ENCODE results near the gene GLIPR1L1.
A peak's percentile ranks its signal among the peaks of the same experiment; 100 is the strongest.

GLIPR1L1 gene

DNA sequence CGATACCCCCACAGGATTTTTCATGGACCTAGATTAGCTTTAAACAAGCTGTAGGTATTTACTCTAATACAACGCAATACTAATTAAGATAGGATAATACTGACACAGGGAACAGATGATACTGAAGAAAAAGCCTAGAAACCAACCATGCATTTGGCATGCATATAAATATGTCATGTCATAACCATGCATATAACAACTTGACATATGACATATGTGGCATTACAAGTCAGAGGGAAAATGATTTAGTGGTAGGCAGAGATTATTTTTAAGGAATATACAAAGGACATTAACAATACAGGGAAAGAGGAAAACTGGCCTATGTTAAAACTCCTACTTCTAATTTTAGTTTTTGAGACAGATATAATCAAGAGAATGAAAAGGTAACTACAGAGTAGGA is 32.2 kb upstream of the GLIPR1L1 start:
- TF ChIP-seq, protein P1, sequence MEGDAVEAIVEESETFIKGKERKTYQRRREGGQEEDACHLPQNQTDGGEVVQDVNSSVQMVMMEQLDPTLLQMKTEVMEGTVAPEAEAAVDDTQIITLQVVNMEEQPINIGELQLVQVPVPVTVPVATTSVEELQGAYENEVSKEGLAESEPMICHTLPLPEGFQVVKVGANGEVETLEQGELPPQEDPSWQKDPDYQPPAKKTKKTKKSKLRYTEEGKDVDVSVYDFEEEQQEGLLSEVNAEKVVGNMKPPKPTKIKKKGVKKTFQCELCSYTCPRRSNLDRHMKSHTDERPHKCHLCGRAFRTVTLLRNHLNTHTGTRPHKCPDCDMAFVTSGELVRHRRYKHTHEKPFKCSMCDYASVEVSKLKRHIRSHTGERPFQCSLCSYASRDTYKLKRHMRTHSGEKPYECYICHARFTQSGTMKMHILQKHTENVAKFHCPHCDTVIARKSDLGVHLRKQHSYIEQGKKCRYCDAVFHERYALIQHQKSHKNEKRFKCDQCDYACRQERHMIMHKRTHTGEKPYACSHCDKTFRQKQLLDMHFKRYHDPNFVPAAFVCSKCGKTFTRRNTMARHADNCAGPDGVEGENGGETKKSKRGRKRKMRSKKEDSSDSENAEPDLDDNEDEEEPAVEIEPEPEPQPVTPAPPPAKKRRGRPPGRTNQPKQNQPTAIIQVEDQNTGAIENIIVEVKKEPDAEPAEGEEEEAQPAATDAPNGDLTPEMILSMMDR (IDR thresholded peaks at IDR 0.05; ENCODE audit: low read depth, low read length), result no peak
- no peak for DNase-seq (ENCODE audit: low read depth, low spot score)
- in situ Hi-C loops (cut with HindIII; ENCODE audit: low sequenced_read_pairs), result no loop called here
- H3K4me3 ChIP-seq (ENCODE audit: low read depth, low read length), result no peak overlapping the region

DNA sequence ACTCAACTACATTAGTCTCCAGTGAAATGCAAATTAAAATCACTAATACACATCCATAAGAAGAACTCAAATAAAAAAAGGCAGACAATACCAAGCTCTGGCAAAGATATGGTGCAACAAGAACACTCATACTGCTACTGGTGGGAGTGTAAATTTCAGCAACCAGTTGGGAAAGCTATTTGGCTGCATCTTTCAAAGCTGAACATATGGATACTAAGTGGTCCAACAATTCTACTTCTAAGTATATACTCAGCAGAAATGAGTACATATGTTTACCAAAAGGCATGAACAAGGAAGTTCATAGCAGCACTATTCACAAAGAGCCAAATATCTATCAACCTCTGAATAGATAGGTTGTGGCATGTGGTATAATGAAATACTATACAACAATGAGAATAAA is 31.7 kb upstream of the GLIPR1L1 start:
- no peak for DNase-seq (ENCODE audit: low read depth, low spot score)
- H3K4me3 ChIP-seq (ENCODE audit: low read depth, low read length), result no peak overlapping the region
- TF ChIP-seq, protein P1 (IDR thresholded peaks at IDR 0.05; ENCODE audit: low read depth, low read length), result no peak
- in situ Hi-C loops (cut with HindIII; ENCODE audit: low sequenced_read_pairs), result no loop called here

DNA sequence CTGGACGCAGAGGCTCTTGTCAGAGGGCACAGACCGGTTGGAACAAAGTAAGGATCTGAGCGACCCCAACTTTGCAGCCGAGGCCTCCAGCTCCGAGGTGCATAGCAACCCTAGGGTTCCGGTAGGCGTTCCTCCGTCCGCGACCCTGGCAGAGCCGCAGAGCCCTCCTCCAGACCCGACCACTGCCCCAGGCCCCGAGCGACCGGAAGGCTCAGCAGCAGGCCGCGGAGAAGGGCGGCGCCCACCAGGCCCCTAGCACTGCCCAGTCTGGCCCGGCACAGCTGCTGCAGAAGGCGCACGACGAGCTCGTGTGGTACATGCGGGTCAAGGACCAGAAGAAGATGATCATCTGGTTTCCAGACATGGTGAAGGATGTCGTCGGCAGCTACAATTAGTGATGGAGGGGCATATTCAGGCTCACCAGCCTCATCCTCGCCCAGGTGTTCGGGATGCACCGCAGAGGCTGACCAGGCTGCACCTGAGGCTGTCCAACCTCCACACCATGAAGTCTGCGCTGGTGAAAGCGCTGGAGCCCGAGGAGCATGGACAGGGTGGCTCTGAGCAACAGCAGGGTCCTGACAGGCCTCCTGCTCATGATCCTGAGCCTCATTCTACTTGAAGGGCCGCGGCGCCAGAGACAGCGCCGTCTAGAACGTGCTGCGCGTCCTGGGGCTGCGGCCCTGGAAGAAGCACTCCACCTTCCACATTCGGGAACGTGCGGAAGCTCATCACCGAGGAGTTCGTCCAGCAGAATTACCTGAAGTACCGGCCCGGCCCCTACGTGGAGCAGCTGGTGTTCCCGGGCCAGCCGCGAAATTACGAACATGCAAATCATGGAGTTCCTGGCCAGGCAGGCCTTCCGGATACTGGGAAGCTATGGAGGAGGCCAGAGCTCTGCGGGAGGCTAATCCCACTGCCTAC is 28.8 kb upstream of the GLIPR1L1 start:
- no peak for DNase-seq (ENCODE audit: low read depth, low spot score)
- in situ Hi-C loops (cut with HindIII; ENCODE audit: low sequenced_read_pairs), result no loop called here
- TF ChIP-seq, protein P1 (IDR thresholded peaks at IDR 0.05; ENCODE audit: low read depth, low read length), result no peak
- no peak overlapping the region for H3K4me3 ChIP-seq (ENCODE audit: low read depth, low read length)

DNA sequence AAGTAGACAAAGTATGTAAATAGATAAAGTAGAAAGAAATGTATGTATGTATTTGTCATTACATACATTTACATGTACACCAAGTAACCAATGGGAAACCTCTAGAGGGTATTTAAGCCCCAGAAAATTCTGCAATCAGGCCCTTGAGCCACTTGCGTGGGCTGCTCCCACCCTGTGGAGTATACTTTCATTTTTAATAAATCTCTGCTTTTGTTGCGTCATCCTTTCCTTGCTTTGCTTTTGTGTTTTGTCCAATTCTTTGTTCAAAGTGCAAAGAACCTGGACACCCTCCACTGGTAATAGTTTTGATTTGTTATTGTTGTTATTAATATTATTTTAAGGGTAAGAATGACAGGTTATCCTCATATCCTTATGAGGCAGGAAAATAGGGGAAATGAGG is 26.2 kb upstream of the GLIPR1L1 start:
- H3K4me3 ChIP-seq (ENCODE audit: low read depth, low read length), result no peak overlapping the region
- TF ChIP-seq, protein P1 (IDR thresholded peaks at IDR 0.05; ENCODE audit: low read depth, low read length), result no peak
- in situ Hi-C loops (cut with HindIII; ENCODE audit: low sequenced_read_pairs), result no loop called here
- no peak for DNase-seq (ENCODE audit: low read depth, low spot score)

DNA sequence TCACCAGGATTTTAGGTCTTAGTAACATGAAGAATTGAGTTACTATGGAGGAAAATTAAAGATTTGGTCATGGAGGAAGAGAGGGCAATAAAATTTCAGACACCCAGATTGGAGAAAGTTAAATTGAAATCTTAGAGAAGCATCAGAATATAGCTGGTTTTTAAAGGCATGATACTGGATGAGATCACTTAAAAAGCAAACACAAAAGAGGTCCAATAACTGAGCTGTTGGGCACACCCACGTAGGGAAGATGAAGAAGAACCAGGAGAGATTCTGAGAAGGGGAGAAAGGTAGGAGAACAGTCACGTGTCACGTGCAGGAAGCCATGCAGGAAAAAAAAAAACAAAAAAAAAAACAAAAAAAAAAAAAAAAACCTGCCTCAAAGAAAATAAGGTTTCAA is 23.1 kb upstream of the GLIPR1L1 start:
- TF ChIP-seq, protein P1 (IDR thresholded peaks at IDR 0.05; ENCODE audit: low read depth, low read length), result no peak
- in situ Hi-C loops (cut with HindIII; ENCODE audit: low sequenced_read_pairs), result no loop called here
- H3K4me3 ChIP-seq (ENCODE audit: low read depth, low read length), result no peak overlapping the region
- no peak for DNase-seq (ENCODE audit: low read depth, low spot score)

DNA sequence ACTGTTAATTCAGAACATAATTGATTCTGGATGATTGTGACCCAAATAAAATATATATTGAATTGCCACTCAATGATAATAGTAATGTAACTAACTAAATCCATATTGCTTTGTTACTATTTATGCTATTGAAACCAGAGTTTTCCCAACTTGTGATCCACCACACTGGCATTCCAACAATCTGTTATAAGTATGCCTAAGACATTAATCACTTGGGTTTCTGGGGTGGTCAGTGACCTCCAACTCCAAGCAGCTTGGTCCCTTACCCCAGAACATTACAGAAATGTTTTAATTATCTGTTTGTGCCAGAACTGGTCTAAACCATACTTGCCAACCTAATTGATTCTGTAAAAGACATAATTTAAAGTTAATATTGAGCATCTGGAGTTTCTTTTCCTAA is 19.0 kb upstream of the GLIPR1L1 start:
- DNase-seq (ENCODE audit: low read depth, low spot score), result peak; percentile 41
- TF ChIP-seq, protein P1 (IDR thresholded peaks at IDR 0.05; ENCODE audit: low read depth, low read length), result no peak
- no peak overlapping the region for H3K4me3 ChIP-seq (ENCODE audit: low read depth, low read length)
- in situ Hi-C loops (cut with HindIII; ENCODE audit: low sequenced_read_pairs), result no loop called here

All from astrocyte of the spinal cord (primary cell).